ENCODE data around the gene CNGA4.

The CNGA4 gene

GRCh38 chr11:6229911-6230310 is 9.0 kb upstream of the CNGA4 start:
- Histone ChIP-seq H3K4me3 (ENCODE audit: low read depth, low read length, poor library complexity, severe bottlenecking) (no peak overlapping the region), H2AFZ (ENCODE audit: low read length) (no peak overlapping the region), H4K20me1 (ENCODE audit: insufficient read depth, low read length) (no peaks in the 10 kb centered on the region), H3K4me1 (ENCODE audit: insufficient read depth, low read length, severe bottlenecking) (peaks cover 26% of the 10 kb centered on the region), H3K79me2 (ENCODE audit: insufficient read depth, low read length) (peaks cover 20% of the 10 kb centered on the region), H3K36me3 (ENCODE audit: insufficient read depth, low read length) (no peaks in the 10 kb centered on the region), H3K4me2 (ENCODE audit: low read length) (no peak overlapping the region), H3K27ac (ENCODE audit: low read depth, low read length, poor library complexity, severe bottlenecking) (no peak overlapping the region), H3K9me2 (ENCODE audit: low read depth, low read length) (no peaks in the 10 kb centered on the region), H3K9me3 (ENCODE audit: low read length) (no peaks in the 10 kb centered on the region), H3F3A (ENCODE audit: insufficient read depth, low read length) (no peaks in the 10 kb centered on the region), H3K9ac (ENCODE audit: low read length) (no peak overlapping the region), H3K27me3 (ENCODE audit: insufficient read depth, low read length) (no peaks in the 10 kb centered on the region)
- TF ChIP-seq, protein P1, sequence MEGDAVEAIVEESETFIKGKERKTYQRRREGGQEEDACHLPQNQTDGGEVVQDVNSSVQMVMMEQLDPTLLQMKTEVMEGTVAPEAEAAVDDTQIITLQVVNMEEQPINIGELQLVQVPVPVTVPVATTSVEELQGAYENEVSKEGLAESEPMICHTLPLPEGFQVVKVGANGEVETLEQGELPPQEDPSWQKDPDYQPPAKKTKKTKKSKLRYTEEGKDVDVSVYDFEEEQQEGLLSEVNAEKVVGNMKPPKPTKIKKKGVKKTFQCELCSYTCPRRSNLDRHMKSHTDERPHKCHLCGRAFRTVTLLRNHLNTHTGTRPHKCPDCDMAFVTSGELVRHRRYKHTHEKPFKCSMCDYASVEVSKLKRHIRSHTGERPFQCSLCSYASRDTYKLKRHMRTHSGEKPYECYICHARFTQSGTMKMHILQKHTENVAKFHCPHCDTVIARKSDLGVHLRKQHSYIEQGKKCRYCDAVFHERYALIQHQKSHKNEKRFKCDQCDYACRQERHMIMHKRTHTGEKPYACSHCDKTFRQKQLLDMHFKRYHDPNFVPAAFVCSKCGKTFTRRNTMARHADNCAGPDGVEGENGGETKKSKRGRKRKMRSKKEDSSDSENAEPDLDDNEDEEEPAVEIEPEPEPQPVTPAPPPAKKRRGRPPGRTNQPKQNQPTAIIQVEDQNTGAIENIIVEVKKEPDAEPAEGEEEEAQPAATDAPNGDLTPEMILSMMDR (IDR thresholded peaks at IDR 0.05; ENCODE audit: low read length), result no peak
- TF ChIP-seq EZH2 (IDR thresholded peaks at IDR 0.05; ENCODE audit: borderline replicate concordance, low read length), result no peak

DNA sequence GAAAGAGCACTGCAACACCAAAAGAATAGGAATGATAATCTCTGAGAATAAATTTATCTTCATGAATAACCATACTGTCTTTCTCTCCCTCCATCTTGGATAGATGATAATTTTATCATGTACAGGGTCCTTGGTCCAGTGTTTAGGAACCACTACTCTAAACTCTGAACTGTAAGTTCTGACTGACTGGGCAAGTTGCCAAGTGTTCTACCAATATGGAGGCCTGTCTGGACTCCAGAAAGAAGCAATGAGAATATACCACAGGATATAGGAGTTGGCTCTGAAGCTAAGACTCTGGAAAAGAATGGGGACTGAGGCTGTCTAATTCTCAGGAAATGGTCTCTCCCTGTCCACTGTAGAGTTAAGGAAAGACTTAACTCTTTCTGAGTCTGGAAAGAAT is 6.0 kb upstream of the CNGA4 start:
- Histone ChIP-seq H3K79me2 (ENCODE audit: insufficient read depth, low read length) (peaks cover 20% of the 10 kb centered on the region), H3K27ac (ENCODE audit: low read depth, low read length, poor library complexity, severe bottlenecking) (no peak overlapping the region), H3K9ac (ENCODE audit: low read length) (no peak overlapping the region), H4K20me1 (ENCODE audit: insufficient read depth, low read length) (no peaks in the 10 kb centered on the region), H3K9me3 (ENCODE audit: low read length) (no peaks in the 10 kb centered on the region), H3K4me1 (ENCODE audit: insufficient read depth, low read length, severe bottlenecking) (peaks cover 32% of the 10 kb centered on the region), H2AFZ (ENCODE audit: low read length) (no peak overlapping the region), H3K4me2 (ENCODE audit: low read length) (peak overlapping the region; percentile 94), H3F3A (ENCODE audit: insufficient read depth, low read length) (no peaks in the 10 kb centered on the region), H3K4me3 (ENCODE audit: low read depth, low read length, poor library complexity, severe bottlenecking) (no peak overlapping the region), H3K27me3 (ENCODE audit: insufficient read depth, low read length) (no peaks in the 10 kb centered on the region), H3K9me2 (ENCODE audit: low read depth, low read length) (no peaks in the 10 kb centered on the region), H3K36me3 (ENCODE audit: insufficient read depth, low read length) (no peaks in the 10 kb centered on the region)
- no peak for TF ChIP-seq EZH2 (IDR thresholded peaks at IDR 0.05; ENCODE audit: borderline replicate concordance, low read length)
- TF ChIP-seq, protein P1 (IDR thresholded peaks at IDR 0.05; ENCODE audit: low read length), result no peak

GRCh38 chr11:6233984-6234386 is 4.9 kb upstream of the CNGA4 start:
- peaks cover 20% of the 10 kb centered on the region for H3K79me2 ChIP-seq (ENCODE audit: insufficient read depth, low read length)
- peaks cover 32% of the 10 kb centered on the region for H3K4me1 ChIP-seq (ENCODE audit: insufficient read depth, low read length, severe bottlenecking)
- peak overlapping the region; percentile 89 for H3K9ac ChIP-seq (ENCODE audit: low read length)
- no peaks in the 10 kb centered on the region for H3K9me3 ChIP-seq (ENCODE audit: low read length)
- H3K4me3 ChIP-seq (ENCODE audit: low read depth, low read length, poor library complexity, severe bottlenecking), result peak overlapping the region; percentile 93
- H3K9me2 ChIP-seq (ENCODE audit: low read depth, low read length), result no peaks in the 10 kb centered on the region
- H3K27ac ChIP-seq (ENCODE audit: low read depth, low read length, poor library complexity, severe bottlenecking), result no peak overlapping the region
- TF ChIP-seq, protein P1 (IDR thresholded peaks at IDR 0.05; ENCODE audit: low read length), result no peak
- TF ChIP-seq EZH2 (IDR thresholded peaks at IDR 0.05; ENCODE audit: borderline replicate concordance, low read length), result no peak
- peak overlapping the region; percentile 94 for H3K4me2 ChIP-seq (ENCODE audit: low read length)
- no peaks in the 10 kb centered on the region for H3F3A ChIP-seq (ENCODE audit: insufficient read depth, low read length)
- H3K27me3 ChIP-seq (ENCODE audit: insufficient read depth, low read length), result no peaks in the 10 kb centered on the region
- H2AFZ ChIP-seq (ENCODE audit: low read length), result no peak overlapping the region; the same call in 1 of the 2 replicates
- H4K20me1 ChIP-seq (ENCODE audit: insufficient read depth, low read length), result no peaks in the 10 kb centered on the region
- H3K36me3 ChIP-seq (ENCODE audit: insufficient read depth, low read length), result no peaks in the 10 kb centered on the region

Measured in OCI-LY1 (cell line).